NCI-H146 treated with DMSO at 0.1 percent for 48 hours (cell line): ENCODE data around the gene CBX7.
"Not testable (repeated sequence)": the region's sequence is repeated elsewhere in the genome, so short reads cannot be mapped to it uniquely, and the experiment has no call there.

Source experiments
- DNase-seq: peaks from one replicate; lab custom pipeline; 2025; ENCODE audit not compliant: unreplicated experiment; lab: John Stamatoyannopoulos, UW

The CBX7 gene

GRCh38 chr22:39174498-39175352 lies 22.2 kb upstream of the CBX7 start:
- peak; percentile 2 for DNase-seq

GRCh38 chr22:39173787-39174497 lies 21.5 kb upstream of the CBX7 start:
- no peak for DNase-seq

GRCh38 chr22:39173050-39173706 lies 20.7 kb upstream of the CBX7 start:
- DNase-seq, result no peak

- not testable (repeated sequence) for DNase-seq
Measured at GRCh38 chr22:39172265-39173049, 20.0 kb upstream of the CBX7 start.

- DNase-seq, result no peak
Measured at GRCh38 chr22:39171623-39172264, 19.3 kb upstream of the CBX7 start.

- DNase-seq, result peak; percentile 62
Measured at GRCh38 chr22:39170825-39171622, 18.5 kb upstream of the CBX7 start.

GRCh38 chr22:39169797-39170466 lies 17.5 kb upstream of the CBX7 start:
- DNase-seq, result no peak

GRCh38 chr22:39166547-39166946 lies 14.1 kb upstream of the CBX7 start:
- DNase-seq, result no peak

- DNase-seq, result not testable (repeated sequence)
Measured at GRCh38 chr22:39156093-39156492, 3.6 kb upstream of the CBX7 start.

GRCh38 chr22:39155421-39155820 lies 2.9 kb upstream of the CBX7 start:
- DNase-seq, result no peak

- no peak for DNase-seq
Measured at GRCh38 chr22:39153220-39153717, 789 bp upstream of the CBX7 start.

- DNase-seq, result no peak
Measured at GRCh38 chr22:39152024-39152510, 413 bp downstream of the CBX7 start.

GRCh38 chr22:39151329-39151975 lies 1.0 kb downstream of the CBX7 start:
- no peak for DNase-seq

- DNase-seq, result no peak
Measured at GRCh38 chr22:39150848-39151215, 1.6 kb downstream of the CBX7 start.

- DNase-seq, result no peak
Measured at GRCh38 chr22:39149915-39150847, 2.3 kb downstream of the CBX7 start.

GRCh38 chr22:39148727-39149535 lies 3.5 kb downstream of the CBX7 start:
- DNase-seq, result no peak
